H1 (cell line): ENCODE results near the gene FOSL2. TPM values are rescaled to one million over a fixed set of nuclear protein-coding genes. Genes with fewer than 3 reads are reported as not detected.

Experiments
- CTCF ChIA-PET: fragments of 300-600 bp; sonication (Branson Sonifier 250); formaldehyde crosslinking; loops from one replicate; lab custom pipeline; 2021; ENCODE audit not compliant: partially characterized antibody; lab: Charles Lee
- POLR2A ChIA-PET: fragments of 300-600 bp; sonication (Branson Sonifier 250); formaldehyde crosslinking; loops from one replicate; lab custom pipeline; 2021; ENCODE audit warnings: inconsistent platforms; ENCODE audit not compliant: partially characterized antibody; lab: Charles Lee
- DNase-seq, 2 experiments: peaks; one replicate each; pipeline versions ENCODE4 v3.0.0 to v3.0.0-alpha.2; 2010 to 2022; ENCODE audit warnings: low spot score in 2 of 2, low read depth in 1 of 2, mixed read lengths in 1 of 2
- FAIRE-seq: peaks from 2 replicates; lab custom pipeline; 2011; peaks lifted over from hg19 to GRCh38; lab: Jason Lieb, UNC
- H2AFZ ChIP-seq: 2 replicates; pipeline ENCODE4 v1.8.1; 2012; ENCODE audit warnings: low read length, inconsistent platforms
- H2AK5ac ChIP-seq: 2 replicates; pipeline ENCODE4 v1.6.1; 2013; ENCODE audit warnings: low read depth, low read length
- H2BK120ac ChIP-seq: replicated peaks from 2 replicates; pipeline ENCODE3; 2013; ENCODE audit warnings: low read depth, low read length, inconsistent platforms
- H2BK12ac ChIP-seq: 2 replicates; pipeline ENCODE4 v1.6.1; 2013; ENCODE audit warnings: low read depth, low read length
- H2BK15ac ChIP-seq: 2 replicates; pipeline ENCODE4 v1.6.1; 2013; ENCODE audit warnings: low read length
- H2BK20ac ChIP-seq: 2 replicates; pipeline ENCODE4 v1.6.1; 2013; ENCODE audit warnings: low read length
- H2BK5ac ChIP-seq: 2 replicates; pipeline ENCODE4 v1.6.1; 2013; ENCODE audit warnings: low read depth, low read length
- H3K14ac ChIP-seq: 2 replicates; pipeline ENCODE4 v1.6.1; 2013; ENCODE audit warnings: inconsistent platforms; ENCODE audit not compliant: insufficient read length
- H3K18ac ChIP-seq: 2 replicates; pipeline ENCODE4 v1.6.1; 2013; ENCODE audit warnings: low read length; ENCODE audit errors: extremely low read depth
- H3K23ac ChIP-seq: 2 replicates; pipeline ENCODE4 v1.6.1; 2013; ENCODE audit warnings: inconsistent platforms; ENCODE audit not compliant: insufficient read length
- H3K23me2 ChIP-seq: 2 replicates; pipeline ENCODE4 v1.6.1; 2013; ENCODE audit warnings: low read depth, low read length
- H3K27ac ChIP-seq: 2 replicates; pipeline ENCODE4 v1.6.1; 2011; ENCODE audit warnings: low read depth, low read length, inconsistent platforms
- H3K27me3 ChIP-seq, 4 experiments: replicated peaks in 1 of 4; 1 replicate in 1 of 4; 2 replicates in 3 of 4; pipeline versions ENCODE4 v1.6.1 to v1.8.1; 2011 to 2013; ENCODE audit warnings: low read length in 3 of 4, mild to moderate bottlenecking in 3 of 4, inconsistent platforms in 2 of 4, mixed read lengths in 2 of 4, moderate library complexity in 1 of 4; ENCODE audit not compliant: control insufficient read depth in 3 of 4, insufficient read depth in 3 of 4; ENCODE audit errors: extremely low read depth in 1 of 4
- H3K36me3 ChIP-seq, 4 experiments: 2 replicates each; pipeline versions ENCODE4 v1.6.1 to v1.8.1; 2011 to 2013; ENCODE audit warnings: mild to moderate bottlenecking in 4 of 4, low read length in 3 of 4, moderate library complexity in 2 of 4, control low read depth in 1 of 4, inconsistent platforms in 1 of 4; ENCODE audit not compliant: insufficient read depth in 4 of 4, control insufficient read depth in 2 of 4
- H3K4ac ChIP-seq: replicated peaks from 2 replicates; pipeline ENCODE3; 2013; ENCODE audit warnings: low read length, low read depth, mixed read lengths, inconsistent platforms; ENCODE audit not compliant: insufficient read length
- H3K4me1 ChIP-seq, 4 experiments: replicated peaks in 1 of 4; 1 replicate in 1 of 4; 2 replicates in 3 of 4; pipeline versions ENCODE4 v1.6.1 to v1.8.1; 2011 to 2013; ENCODE audit warnings: low read length in 3 of 4, inconsistent platforms in 2 of 4, mixed read lengths in 1 of 4; ENCODE audit not compliant: insufficient read depth in 4 of 4, control insufficient read depth in 3 of 4
- H3K4me2 ChIP-seq, 2 experiments: 2 replicates each; pipeline versions ENCODE4 v1.6.1 to v1.8.1; 2011 to 2013; ENCODE audit warnings: low read depth in 2 of 2, low read length in 2 of 2, control low read depth in 1 of 2, inconsistent platforms in 1 of 2, mild to moderate bottlenecking in 1 of 2; ENCODE audit not compliant: insufficient read depth in 1 of 2
- H3K4me3 ChIP-seq, 4 experiments: fragments of 200-600, 300-600 bp in 1 of 4; sonication (generic), shearing (Covaris generic), sonication (Bioruptor Twin) in 1 of 4; 2 replicates each; pipeline versions ENCODE4 v1.5.1 to v1.8.1; 2011 to 2016; ENCODE audit warnings: low read length in 4 of 4, low read depth in 3 of 4, control low read depth in 2 of 4, inconsistent platforms in 2 of 4, mild to moderate bottlenecking in 2 of 4, mixed read lengths in 1 of 4, moderate library complexity in 1 of 4; ENCODE audit not compliant: insufficient read depth in 2 of 4; ENCODE audit errors: extremely low read depth in 1 of 4
- H3K56ac ChIP-seq: replicated peaks from 2 replicates; pipeline ENCODE3; 2013; ENCODE audit warnings: low read depth, mild to moderate bottlenecking, mixed read lengths, low read length, inconsistent platforms; ENCODE audit not compliant: insufficient read length
- H3K79me1 ChIP-seq: 2 replicates; pipeline ENCODE4 v1.6.1; 2013; ENCODE audit warnings: low read depth, low read length, control low read depth
- H3K79me2 ChIP-seq, 2 experiments: 2 replicates each; pipeline versions ENCODE4 v1.6.1 to v1.8.1; 2012 to 2013; ENCODE audit warnings: low read length in 2 of 2, mild to moderate bottlenecking in 2 of 2, inconsistent platforms in 1 of 2; ENCODE audit not compliant: insufficient read depth in 2 of 2, control insufficient read depth in 1 of 2
- H3K9ac ChIP-seq, 4 experiments: replicated peaks in 1 of 4; 1 replicate in 1 of 4; 2 replicates in 3 of 4; pipeline versions ENCODE4 v1.6.1 to v1.8.1; 2011 to 2013; ENCODE audit warnings: low read depth in 3 of 4, low read length in 3 of 4, control low read depth in 2 of 4, mild to moderate bottlenecking in 2 of 4, moderate library complexity in 2 of 4, inconsistent platforms in 1 of 4; ENCODE audit errors: extremely low read depth in 1 of 4
- H3K9me3 ChIP-seq, 2 experiments: 2 replicates each; pipeline versions ENCODE4 v1.6.1 to v1.8.1; 2012 to 2013; ENCODE audit warnings: mild to moderate bottlenecking in 2 of 2, moderate library complexity in 2 of 2, control low read depth in 1 of 2, inconsistent platforms in 1 of 2, low read depth in 1 of 2, low read length in 1 of 2, mixed read lengths in 1 of 2; ENCODE audit not compliant: insufficient read depth in 2 of 2
- H4K20me1 ChIP-seq, 2 experiments: replicated peaks in 1 of 2; 2 replicates each; pipeline versions ENCODE3 to v1.8.1; 2011 to 2013; ENCODE audit warnings: inconsistent platforms in 2 of 2, low read length in 2 of 2, mild to moderate bottlenecking in 1 of 2; ENCODE audit not compliant: insufficient read depth in 2 of 2, control insufficient read depth in 1 of 2
- H4K5ac ChIP-seq: 2 replicates; pipeline ENCODE4 v1.6.1; 2013; ENCODE audit warnings: low read length, low read depth, mixed read lengths, inconsistent platforms; ENCODE audit not compliant: insufficient read length
- H4K8ac ChIP-seq: 2 replicates; pipeline ENCODE4 v1.8.0; 2013; ENCODE audit warnings: mild to moderate bottlenecking, moderate library complexity, low read length, inconsistent platforms; ENCODE audit not compliant: insufficient read depth; ENCODE audit errors: extremely low read depth
- H4K91ac ChIP-seq: replicated peaks from 2 replicates; pipeline ENCODE3; 2013; ENCODE audit warnings: low read length, mixed read lengths, inconsistent platforms; ENCODE audit not compliant: insufficient read length
- CREB1 ChIP-seq: IDR thresholded peaks from 2 replicates; pipeline ENCODE4 v1.6.1; 2012; ENCODE audit warnings: inconsistent platforms
- TAF7 ChIP-seq: optimal IDR thresholded peaks from 2 replicates; pipeline ENCODE3; 2011; ENCODE audit warnings: low read depth, mild to moderate bottlenecking, inconsistent platforms, low read length, moderate library complexity, borderline replicate concordance
- polyA plus RNA-seq, 7 experiments: library from polyadenylated mRNA; depleted of rRNA in 3 of 7; stranded (reverse) in 5 of 7; unstranded in 2 of 7; fragments of >200 nt in 5 of 7; fragments of 200-250 nt in 2 of 7; gene quantifications; 1 replicate in 5 of 7; 2 replicates in 1 of 7; 4 replicates in 1 of 7; pipeline versions ENCODE4 v1.2.1 to v1.2.3, GENCODE V29; 2011 to 2013; ENCODE audit warnings: missing spikeins in 2 of 7, mixed read lengths in 2 of 7
- total RNA-seq: library from RNA; stranded (reverse); fragmentation: NEBNext Ultra II Directional; extraction: Animal tissue kit (Norgen Biotek cat#: 25700); gene quantifications from 2 replicates; pipeline ENCODE4 v1.2.1, GENCODE V29; 2021

Gene FOSL2
- total and polyA plus RNA-seq, 2 of the 8 experiments (the other 6 are each of a cell fraction or from before 2014, with no cell fraction given), result 1.5 to 4.5 TPM

DNA sequence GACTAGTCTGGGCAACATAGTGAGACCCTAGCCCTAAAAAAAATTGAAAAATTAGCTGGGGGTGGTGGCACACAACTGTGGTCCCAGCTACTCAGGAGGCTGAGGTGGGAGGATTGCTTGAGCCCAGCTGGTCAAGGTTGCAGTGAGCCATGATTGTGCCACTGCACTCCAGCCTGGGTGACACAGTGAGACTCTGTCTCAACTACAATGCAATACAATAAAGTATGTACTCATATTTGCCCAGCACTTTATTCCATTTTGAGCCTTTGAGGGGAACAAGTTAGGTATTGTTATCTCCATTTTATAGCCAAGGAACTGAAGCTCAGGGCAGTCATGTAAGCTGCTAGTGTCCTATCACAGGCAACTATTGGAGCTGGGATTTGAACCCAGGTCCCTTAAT lies 53.9 kb downstream of the FOSL2 start:
- H2BK20ac ChIP-seq, result no peak overlapping the region
- no peak overlapping the region for H3K4me3 ChIP-seq
- H3K4ac ChIP-seq, result no peak overlapping the region
- H3K9me3 ChIP-seq, result 0 out of 4 replicates have a peak, but pooled peaks cover 0 to 3% of the 10 kb centered on the region in 2 experiments
- H3K14ac ChIP-seq, result no peak overlapping the region
- no peak overlapping the region for H3K23ac ChIP-seq
- H2BK15ac ChIP-seq, result no peak overlapping the region
- H3K18ac ChIP-seq, result no peak overlapping the region
- no peaks in the 10 kb centered on the region for H3K79me2 ChIP-seq
- H2BK120ac ChIP-seq, result no peak overlapping the region
- no peaks in the 10 kb centered on the region; a peak in 1 of 7 replicates for H3K4me1 ChIP-seq
- H3K79me1 ChIP-seq, result no peaks in the 10 kb centered on the region
- H2AK5ac ChIP-seq, result no peak overlapping the region
- FAIRE-seq (no peak), DNase-seq (no peak)
- H3K27me3 ChIP-seq, result no peaks in the 10 kb centered on the region
- no peaks in the 10 kb centered on the region; the same call in 1 of the 2 replicates for H3K23me2 ChIP-seq
- no peak overlapping the region for H2BK12ac ChIP-seq
- H4K5ac ChIP-seq, result no peak overlapping the region
- H4K20me1 ChIP-seq, result no peaks in the 10 kb centered on the region
- no peak overlapping the region for H4K91ac ChIP-seq
- H3K27ac ChIP-seq, result no peak overlapping the region
- H3K36me3 ChIP-seq, result no peaks in the 10 kb centered on the region
- H3K9ac ChIP-seq, result no peak overlapping the region
- H4K8ac ChIP-seq, result no peak overlapping the region
- no peak overlapping the region for H3K4me2 ChIP-seq
- POLR2A ChIA-PET, result interaction anchor here (1.5 kb wide), 1 partner anchor 694 kb away, joined by 3 read pairs; no protein-coding TSS in a partner anchor
- CTCF ChIA-PET, result interaction anchor here (0.7 to 1.1 kb wide), 3 partner anchors 32 to 425 kb away, joined by 3 read pairs; no protein-coding TSS in a partner anchor
- no peak overlapping the region for H2BK5ac ChIP-seq
- no peak overlapping the region for H3K56ac ChIP-seq
- H2AFZ ChIP-seq, result no peak overlapping the region
- TF ChIP-seq TAF7 (no peak), CREB1 (no peak)
